Measurements from ENCODE around the gene MAP3K3. TPM values are rescaled to one million over a fixed set of nuclear protein-coding genes. Genes with fewer than 3 reads are reported as not detected.

Gene MAP3K3
- total RNA-seq (2014; rRNA removed; shearing (Covaris generic); ENCODE audit: low replicate concordance): 10.2 and 12.9 TPM in 2 replicates

GRCh38 chr17:63621684-63622573 is at the start of gene MAP3K3:
TSS of gene MAP3K3 (plus strand) at chr17:63622417. CDS start at chr17:63622760, 343 bp downstream.
- Histone ChIP-seq H3K27me3 (no peaks in the 10 kb centered on the region), H3K4me3 (peak within 1 kb of the TSS; percentile 70), H3K9me3 (no peaks in the 10 kb centered on the region), H3K36me3 (no peaks in the 10 kb centered on the region)
- peak; percentile 100 for DNase-seq

- H3K27me3 ChIP-seq: no peaks in the 10 kb centered on the region
- peaks cover 33% of the 10 kb centered on the region for H3K36me3 ChIP-seq
- no peak overlapping the region for H3K4me3 ChIP-seq
- no peaks in the 10 kb centered on the region for H3K9me3 ChIP-seq
- DNase-seq: no peak
Measured at GRCh38 chr17:63573634-63574033, 48.6 kb upstream of the MAP3K3 start.

- Histone ChIP-seq H3K27me3 (no peaks in the 10 kb centered on the region), H3K4me3 (no peak overlapping the region), H3K9me3 (no peaks in the 10 kb centered on the region), H3K36me3 (peaks cover 47% of the 10 kb centered on the region)
- no peak for DNase-seq
Measured at GRCh38 chr17:63578027-63578768, 44.0 kb upstream of the MAP3K3 start.

- DNase-seq: no peak
- Histone ChIP-seq H3K4me3 (no peak overlapping the region), H3K27me3 (no peaks in the 10 kb centered on the region), H3K9me3 (no peaks in the 10 kb centered on the region), H3K36me3 (peaks cover 52% of the 10 kb centered on the region)
Measured at GRCh38 chr17:63578769-63579111, 43.5 kb upstream of the MAP3K3 start.

GRCh38 chr17:63579633-63580032 is 42.6 kb upstream of the MAP3K3 start:
- Histone ChIP-seq H3K4me3 (no peak overlapping the region), H3K36me3 (peaks cover 55% of the 10 kb centered on the region), H3K9me3 (no peaks in the 10 kb centered on the region), H3K27me3 (no peaks in the 10 kb centered on the region)
- no peak for DNase-seq

- no peak for DNase-seq
- Histone ChIP-seq H3K9me3 (no peaks in the 10 kb centered on the region), H3K36me3 (peaks cover 76% of the 10 kb centered on the region), H3K27me3 (no peaks in the 10 kb centered on the region), H3K4me3 (no peak overlapping the region)
Measured at GRCh38 chr17:63587770-63588169, 34.4 kb upstream of the MAP3K3 start.

GRCh38 chr17:63588797-63589196 is 33.4 kb upstream of the MAP3K3 start:
- H3K4me3 ChIP-seq: no peak overlapping the region
- no peaks in the 10 kb centered on the region for H3K9me3 ChIP-seq
- H3K36me3 ChIP-seq: peaks cover 74% of the 10 kb centered on the region
- no peaks in the 10 kb centered on the region for H3K27me3 ChIP-seq
- no peak for DNase-seq

- no peaks in the 10 kb centered on the region for H3K27me3 ChIP-seq
- H3K4me3 ChIP-seq: no peak overlapping the region
- H3K36me3 ChIP-seq: peaks cover 69% of the 10 kb centered on the region
- no peaks in the 10 kb centered on the region for H3K9me3 ChIP-seq
- DNase-seq: no peak
Measured at GRCh38 chr17:63589646-63590045, 32.6 kb upstream of the MAP3K3 start.

GRCh38 chr17:63592797-63593196 is 29.4 kb upstream of the MAP3K3 start:
- Histone ChIP-seq H3K4me3 (no peak overlapping the region), H3K27me3 (no peaks in the 10 kb centered on the region), H3K36me3 (peaks cover 56% of the 10 kb centered on the region), H3K9me3 (no peaks in the 10 kb centered on the region)
- no peak for DNase-seq

- peaks cover 34% of the 10 kb centered on the region for H3K36me3 ChIP-seq
Measured at GRCh38 chr17:63595132-63595531, 27.1 kb upstream of the MAP3K3 start.

GRCh38 chr17:63596856-63597586 is 25.2 kb upstream of the MAP3K3 start:
- no peak overlapping the region for H3K4me3 ChIP-seq
- DNase-seq: no peak
- no peaks in the 10 kb centered on the region for H3K27me3 ChIP-seq

More at GRCh38 chr17:63595132-63595531, 27.1 kb upstream of the MAP3K3 start:
- H3K4me3 ChIP-seq: no peak overlapping the region
- DNase-seq: no peak
- H3K27me3 ChIP-seq: no peaks in the 10 kb centered on the region
- no peaks in the 10 kb centered on the region for H3K9me3 ChIP-seq

GRCh38 chr17:63598281-63598680 is 23.9 kb upstream of the MAP3K3 start:
- DNase-seq: no peak
- H3K27me3 ChIP-seq: no peaks in the 10 kb centered on the region
- H3K9me3 ChIP-seq: no peaks in the 10 kb centered on the region
- peaks cover 10% of the 10 kb centered on the region for H3K36me3 ChIP-seq
- H3K4me3 ChIP-seq: no peak overlapping the region

More at GRCh38 chr17:63596856-63597586, 25.2 kb upstream of the MAP3K3 start:
- Histone ChIP-seq H3K36me3 (peaks cover 17% of the 10 kb centered on the region), H3K9me3 (no peaks in the 10 kb centered on the region)

- no peaks in the 10 kb centered on the region for H3K27me3 ChIP-seq
- no peaks in the 10 kb centered on the region for H3K9me3 ChIP-seq
- H3K4me3 ChIP-seq: peak within 1 kb of the TSS; percentile 91
- peaks cover 16% of the 10 kb centered on the region for H3K36me3 ChIP-seq
- peak; percentile 87 for DNase-seq
Measured at GRCh38 chr17:63600569-63601438, 21.4 kb upstream of the MAP3K3 start, which contains the start of gene TACO1. TSS of gene TACO1 (plus strand) at chr17:63600895. CDS start at chr17:63601084, 189 bp downstream.

- Histone ChIP-seq H3K9me3 (no peaks in the 10 kb centered on the region), H3K4me3 (peak overlapping the region; percentile 91), H3K27me3 (no peaks in the 10 kb centered on the region), H3K36me3 (peaks cover 20% of the 10 kb centered on the region)
- no peak for DNase-seq
Measured at GRCh38 chr17:63601439-63602371, 20.5 kb upstream of the MAP3K3 start.
